ENCODE data around the gene BUB1B.

Gene BUB1B

DNA sequence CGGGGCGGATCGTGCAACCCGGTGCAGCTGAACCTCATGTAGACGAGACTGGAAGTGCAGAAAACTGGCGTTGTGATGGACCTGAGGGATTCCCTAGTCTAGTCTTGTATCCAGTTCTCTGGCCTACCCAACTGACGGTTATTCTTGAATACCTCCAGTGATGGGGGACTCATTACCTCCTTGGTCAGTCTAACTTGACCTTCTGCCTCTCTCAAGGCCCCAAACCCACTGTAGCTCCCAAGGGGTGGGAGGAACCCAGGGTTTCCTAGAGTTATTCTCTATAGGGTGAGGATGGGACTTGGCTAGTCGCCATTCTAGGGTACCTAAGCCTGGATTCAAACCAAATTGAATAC lies 89.4 kb downstream of the BUB1B start:
- Mint-ChIP-seq H3K9me3 (no peaks in the 10 kb centered on the region), H3K27ac (no peak overlapping the region), H3K4me3 (no peak overlapping the region), H3K4me1 (peaks cover 14% of the 10 kb centered on the region), H3K36me3 (no peaks in the 10 kb centered on the region)
- ATAC-seq (no peak), DNase-seq (ENCODE audit: low spot score in 2 of 2) (no peak)

- Mint-ChIP-seq H3K4me3 (peak overlapping the region; percentile 78), H3K27ac (no peak overlapping the region), H3K36me3 (no peaks in the 10 kb centered on the region), H3K9me3 (no peaks in the 10 kb centered on the region), H3K4me1 (peaks cover 14% of the 10 kb centered on the region)
- ATAC-seq (no peak), DNase-seq (ENCODE audit: low spot score in 2 of 2) (no peak)
Measured at GRCh38 chr15:40250771-40251483, 90.1 kb downstream of the BUB1B start.

DNA sequence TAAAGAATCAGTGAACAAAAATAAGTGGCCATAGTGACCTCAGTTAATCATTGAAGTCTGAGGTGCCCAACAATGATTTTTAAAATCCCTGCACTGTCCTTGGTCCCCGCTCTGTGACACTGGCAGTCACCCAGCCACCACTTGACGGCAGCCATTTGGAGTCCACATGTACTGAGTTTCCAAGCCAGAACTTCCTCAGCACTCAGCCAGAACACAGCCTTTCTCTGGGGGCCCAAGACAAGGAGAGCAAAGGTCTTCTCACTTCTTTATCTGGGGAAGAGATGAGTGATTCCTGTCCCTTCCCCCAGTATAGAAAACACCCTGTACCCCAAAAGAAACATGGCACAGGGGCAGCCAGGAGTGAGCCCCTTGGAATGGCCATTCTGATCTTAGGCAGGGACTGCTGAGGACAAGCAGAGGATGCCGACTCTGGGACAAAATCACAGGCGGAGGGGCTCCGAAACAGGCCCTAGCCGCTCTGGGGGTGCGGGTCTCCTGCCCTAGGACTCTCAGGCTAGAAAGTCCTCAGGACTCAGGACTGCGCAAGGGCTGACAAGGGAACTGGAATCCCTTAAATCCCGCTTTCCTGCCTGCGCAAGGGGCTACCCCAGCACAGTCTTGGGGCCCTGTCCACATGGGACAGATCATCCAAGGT lies 90.7 kb downstream of the BUB1B start:
- no peak overlapping the region for H3K27ac Mint-ChIP-seq
- H3K4me3 Mint-ChIP-seq, result peak overlapping the region; percentile 78
- H3K4me1 Mint-ChIP-seq, result peaks cover 16% of the 10 kb centered on the region
- no peak for DNase-seq (ENCODE audit: low spot score in 2 of 2)
- ATAC-seq, result no peak
- H3K9me3 Mint-ChIP-seq, result no peaks in the 10 kb centered on the region
- H3K36me3 Mint-ChIP-seq, result no peaks in the 10 kb centered on the region

DNA sequence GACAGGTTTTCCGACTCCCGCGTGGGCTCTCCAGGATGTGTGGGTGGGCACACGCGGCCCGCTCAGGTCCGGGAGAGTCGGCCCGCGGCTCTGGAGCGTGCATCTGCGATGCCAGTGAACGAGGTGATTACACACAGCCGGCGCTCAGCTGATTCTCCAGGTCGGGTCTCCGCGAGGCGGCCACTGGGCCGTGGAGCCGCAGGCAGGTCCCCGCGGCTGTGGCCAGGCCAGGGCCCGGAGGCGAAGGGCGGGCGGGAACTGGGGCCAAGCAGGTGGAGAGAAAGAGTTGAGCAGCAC lies 91.2 kb downstream of the BUB1B start:
- ATAC-seq (no peak), DNase-seq (ENCODE audit: low spot score in 2 of 2) (no peak)
- H3K4me3 Mint-ChIP-seq, result peak overlapping the region; percentile 78
- peaks cover 20% of the 10 kb centered on the region for H3K4me1 Mint-ChIP-seq
- no peak overlapping the region for H3K27ac Mint-ChIP-seq
- no peaks in the 10 kb centered on the region for H3K9me3 Mint-ChIP-seq
- no peaks in the 10 kb centered on the region for H3K36me3 Mint-ChIP-seq

DNA sequence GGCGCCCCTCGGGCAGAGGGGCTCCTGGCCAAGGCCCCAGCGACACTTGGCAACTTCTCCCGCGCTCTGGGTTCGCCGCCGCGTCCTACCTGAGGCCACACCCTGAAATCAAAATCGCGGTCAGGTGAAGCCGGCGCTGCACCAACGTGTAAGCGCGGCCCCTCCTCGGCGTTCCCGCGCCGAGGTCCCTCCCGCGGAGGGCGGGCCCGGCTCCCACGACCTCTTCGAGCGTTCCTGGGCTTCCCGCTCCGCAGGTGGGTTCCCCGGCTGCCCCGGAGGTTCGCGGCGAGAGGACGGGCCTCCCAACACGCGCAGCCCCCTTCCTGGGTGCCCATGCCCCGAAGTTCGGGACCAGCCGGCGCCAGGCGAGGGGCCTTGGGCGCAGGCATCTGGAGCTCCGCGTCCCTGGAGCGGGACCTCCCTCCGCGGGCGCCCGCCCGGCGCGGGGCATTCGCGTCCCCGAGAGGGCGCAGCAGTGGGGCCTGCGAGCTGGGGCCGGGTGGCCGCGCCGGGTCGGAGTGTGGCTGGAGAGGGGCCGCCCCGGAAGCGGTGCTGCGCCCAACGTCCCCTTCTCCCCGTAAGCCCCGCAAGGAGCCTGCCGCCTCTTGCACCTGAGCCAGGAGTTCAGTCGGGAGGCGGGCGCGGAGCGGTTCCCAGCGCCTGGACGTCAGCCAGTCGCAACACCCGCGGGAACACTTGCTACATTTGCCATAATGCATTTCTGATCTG lies 91.7 kb downstream of the BUB1B start:
- no peak overlapping the region for H3K27ac Mint-ChIP-seq
- H3K4me3 Mint-ChIP-seq, result peak overlapping the region; percentile 78
- DNase-seq (ENCODE audit: low spot score in 2 of 2), result peak in 1 of 2 donors; percentile 58
- no peaks in the 10 kb centered on the region for H3K36me3 Mint-ChIP-seq
- peak; percentile 59 for ATAC-seq
- H3K9me3 Mint-ChIP-seq, result no peaks in the 10 kb centered on the region
- peaks cover 24% of the 10 kb centered on the region for H3K4me1 Mint-ChIP-seq

DNA sequence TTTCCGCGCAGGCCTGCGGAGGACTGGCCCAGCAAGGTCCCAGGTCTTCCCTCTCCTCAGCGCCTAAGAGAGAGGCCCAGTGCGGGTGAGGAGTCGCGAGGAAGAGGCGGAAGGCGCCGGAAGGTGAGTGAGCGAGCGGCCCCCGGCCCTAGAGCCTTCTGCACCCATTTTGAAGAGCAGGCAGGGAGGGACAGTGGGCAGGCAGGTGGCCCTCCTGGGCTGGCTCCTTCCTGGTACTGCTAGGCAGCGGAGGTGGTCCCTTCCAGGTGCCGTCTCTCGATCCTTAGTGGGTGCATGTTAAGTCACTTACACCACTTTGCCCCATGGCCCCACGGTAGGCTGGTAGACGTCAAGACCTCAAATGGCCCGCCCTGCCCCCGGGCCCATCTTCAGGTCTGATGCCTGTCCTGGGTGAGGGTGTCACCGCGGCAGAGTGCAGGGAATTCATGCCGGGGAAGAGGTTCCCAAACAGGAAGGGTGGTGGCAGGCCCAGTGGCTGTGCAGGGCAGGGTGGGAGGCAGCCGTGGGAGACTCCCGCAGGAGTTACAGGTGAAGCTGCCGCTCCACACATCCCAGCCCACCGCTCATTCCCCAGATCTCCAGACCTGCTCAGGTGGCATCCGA lies 92.4 kb downstream of the BUB1B start:
- peak overlapping the region; percentile 78 for H3K4me3 Mint-ChIP-seq
- H3K4me1 Mint-ChIP-seq, result peaks cover 24% of the 10 kb centered on the region
- H3K9me3 Mint-ChIP-seq, result no peaks in the 10 kb centered on the region
- DNase-seq (ENCODE audit: low spot score in 2 of 2) (no peak), ATAC-seq (no peak)
- no peak overlapping the region for H3K27ac Mint-ChIP-seq
- H3K36me3 Mint-ChIP-seq, result no peaks in the 10 kb centered on the region

DNA sequence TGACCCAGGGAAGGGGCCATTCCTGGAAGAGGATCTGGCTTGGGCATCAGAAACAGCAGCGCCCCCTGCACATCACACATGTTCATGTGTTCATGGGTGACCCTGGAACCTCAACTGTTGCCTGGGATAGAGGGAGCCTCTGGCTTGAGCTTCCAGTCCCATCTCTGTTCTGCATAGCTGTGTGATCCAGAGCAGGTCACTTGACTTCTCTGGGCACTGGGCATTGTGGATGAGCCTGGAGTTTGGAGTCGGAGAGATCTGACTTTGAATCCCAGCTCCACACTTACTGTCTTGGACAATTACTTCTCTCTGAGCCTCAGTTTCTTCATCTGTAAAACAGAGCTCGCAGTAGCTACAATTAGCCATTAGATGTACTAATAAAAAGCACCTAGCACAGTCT lies 93.6 kb downstream of the BUB1B start:
- peaks cover 24% of the 10 kb centered on the region for H3K4me1 Mint-ChIP-seq
- H3K36me3 Mint-ChIP-seq, result no peaks in the 10 kb centered on the region
- DNase-seq (ENCODE audit: low spot score in 2 of 2), result no peak
- H3K9me3 Mint-ChIP-seq, result no peaks in the 10 kb centered on the region
- no peak for ATAC-seq
- no peak overlapping the region for H3K27ac Mint-ChIP-seq
- no peak overlapping the region for H3K4me3 Mint-ChIP-seq

DNA sequence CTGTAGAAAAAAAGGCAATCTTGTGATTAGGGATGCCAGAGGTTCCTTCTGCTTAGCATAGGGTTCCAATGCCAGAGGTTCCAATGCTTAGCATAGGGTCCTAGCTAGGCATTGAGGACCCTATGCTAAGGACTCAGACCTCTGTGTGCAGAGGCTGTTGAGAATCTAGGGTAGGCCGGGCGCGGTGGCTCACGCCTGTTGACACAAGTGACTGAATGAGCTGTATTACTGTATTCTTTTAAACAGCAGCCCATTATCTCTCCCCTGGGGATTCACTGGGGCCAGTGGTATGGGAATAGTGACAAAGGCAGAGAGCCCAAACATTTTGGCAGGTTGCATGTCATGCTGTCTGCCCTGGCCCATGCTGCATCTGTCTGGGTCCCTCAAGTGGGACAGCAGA lies 94.2 kb downstream of the BUB1B start:
- Mint-ChIP-seq H3K4me3 (no peak overlapping the region), H3K27ac (no peak overlapping the region), H3K9me3 (no peaks in the 10 kb centered on the region), H3K4me1 (peaks cover 24% of the 10 kb centered on the region), H3K36me3 (no peaks in the 10 kb centered on the region)
- DNase-seq (ENCODE audit: low spot score in 2 of 2), result no peak
- ATAC-seq, result no peak

- DNase-seq (ENCODE audit: low spot score in 2 of 2) (no peak), ATAC-seq (peak; percentile 84)
- Mint-ChIP-seq H3K4me3 (no peak overlapping the region), H3K27ac (peak overlapping the region; percentile 48), H3K4me1 (peaks cover 24% of the 10 kb centered on the region), H3K36me3 (no peaks in the 10 kb centered on the region), H3K9me3 (no peaks in the 10 kb centered on the region)
Measured at GRCh38 chr15:40256638-40257235, 95.9 kb downstream of the BUB1B start.

GRCh38 chr15:40257656-40258450 lies 97.0 kb downstream of the BUB1B start:
- Mint-ChIP-seq H3K27ac (peak overlapping the region; percentile 48), H3K36me3 (no peaks in the 10 kb centered on the region), H3K9me3 (no peaks in the 10 kb centered on the region)

DNA sequence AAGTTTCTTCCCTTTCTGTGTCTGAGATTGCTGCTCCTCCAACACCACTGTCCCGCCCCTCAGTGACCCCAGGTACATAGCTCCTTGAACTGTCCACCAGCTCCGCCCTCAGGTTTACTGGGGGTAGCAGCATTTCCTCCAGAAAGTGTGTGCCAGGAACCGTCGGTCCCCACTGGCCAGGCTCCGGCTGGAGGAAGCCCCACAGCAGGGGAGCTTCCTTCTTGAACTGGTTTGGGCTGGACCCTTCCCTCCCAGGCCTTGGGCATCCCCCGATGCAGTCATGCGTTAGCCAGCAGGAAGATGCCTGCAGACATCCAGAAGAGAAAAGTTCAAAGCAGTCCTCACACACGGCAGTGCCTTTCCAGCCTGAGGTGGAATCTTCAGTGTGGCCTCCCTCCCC lies 97.7 kb downstream of the BUB1B start:
- H3K36me3 Mint-ChIP-seq, result no peaks in the 10 kb centered on the region
- H3K4me1 Mint-ChIP-seq, result peaks cover 16% of the 10 kb centered on the region
- H3K27ac Mint-ChIP-seq, result no peak overlapping the region
- no peaks in the 10 kb centered on the region for H3K9me3 Mint-ChIP-seq
- no peak for ATAC-seq
- H3K4me3 Mint-ChIP-seq, result no peak overlapping the region
- DNase-seq (ENCODE audit: low spot score in 2 of 2), result no peak

More at GRCh38 chr15:40257656-40258450, 97.0 kb downstream of the BUB1B start:
- H3K4me3 Mint-ChIP-seq, result no peak overlapping the region
- ATAC-seq (no peak), DNase-seq (ENCODE audit: low spot score in 2 of 2) (no peak)
- peaks cover 23% of the 10 kb centered on the region for H3K4me1 Mint-ChIP-seq

- ATAC-seq, result no peak
- Mint-ChIP-seq H3K4me1 (peaks cover 11% of the 10 kb centered on the region), H3K36me3 (no peaks in the 10 kb centered on the region), H3K9me3 (no peaks in the 10 kb centered on the region), H3K27ac (no peak overlapping the region), H3K4me3 (no peak overlapping the region)
- no peak for DNase-seq (ENCODE audit: low spot score in 2 of 2)
Measured at GRCh38 chr15:40259021-40259420, 98.2 kb downstream of the BUB1B start.

DNA sequence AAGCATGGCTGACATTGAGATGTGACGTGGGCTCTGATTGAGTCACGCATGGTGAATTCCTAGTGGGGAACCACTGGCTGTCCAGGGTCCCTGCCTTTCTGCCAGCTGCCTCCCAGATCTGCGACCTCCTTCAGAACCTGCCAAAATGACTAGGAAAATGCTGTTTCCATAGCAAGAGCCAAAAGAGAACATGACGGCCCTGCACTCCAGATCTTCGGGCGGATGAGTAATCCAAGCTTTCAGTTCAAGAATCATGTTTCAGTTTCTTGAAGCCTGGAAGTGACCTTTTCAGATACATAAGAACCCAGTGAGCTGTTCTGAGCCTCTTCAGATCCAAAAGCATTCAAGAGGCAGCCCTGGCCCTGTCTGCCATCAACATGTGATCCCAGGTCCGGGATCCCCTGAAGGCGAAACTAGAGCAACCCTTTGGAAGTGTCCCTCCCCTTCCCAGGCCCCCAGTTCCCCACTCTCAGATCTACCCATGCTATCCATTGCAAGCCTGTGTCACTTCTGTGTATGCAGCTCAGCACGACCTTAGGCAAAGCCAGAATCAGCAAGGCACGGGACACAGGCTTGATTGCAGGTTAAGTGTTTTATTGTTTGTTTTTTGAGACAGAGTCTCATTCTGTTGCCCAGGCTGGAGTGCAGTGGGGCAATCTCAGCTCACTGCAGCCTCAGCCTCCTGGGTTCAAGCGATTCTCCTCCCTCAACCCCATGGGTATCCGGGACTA lies 102.3 kb downstream of the BUB1B start:
- H3K4me3 Mint-ChIP-seq, result no peak overlapping the region
- ATAC-seq (no peak), DNase-seq (ENCODE audit: low spot score in 2 of 2) (no peak)
- no peaks in the 10 kb centered on the region for H3K36me3 Mint-ChIP-seq
- H3K27ac Mint-ChIP-seq, result no peak overlapping the region
- H3K9me3 Mint-ChIP-seq, result no peaks in the 10 kb centered on the region
- H3K4me1 Mint-ChIP-seq, result no peaks in the 10 kb centered on the region
